Measurements from ENCODE around the gene MRPL48.

GRCh38 chr11:73760679-73761402 is 26.8 kb upstream of the MRPL48 start, which contains the start of gene RAB6A:
- TF ChIP-seq CTCF (IDR thresholded peaks at IDR 0.05) (peak; percentile 35), EZH2 (IDR thresholded peaks at IDR 0.05) (no peak)
